Spleen (tissue), 11 donors: ENCODE results near the gene WNK2. TPM values are rescaled to one million over a fixed set of nuclear protein-coding genes. Genes with fewer than 3 reads are reported as not detected.

Experiments
- DNase-seq: peaks from one replicate; pipeline ENCODE4 v3.0.0-alpha.2; 2020
- H3K27ac ChIP-seq, 8 donors: fragments of 200-600 bp; sonication (generic) in 7 of 8; 1 replicate in 4 of 8; 2 replicates in 4 of 8; pipeline versions ENCODE4 v1.5.0 to v1.8.0; 2016 to 2021; ENCODE audit warnings: inconsistent platforms in 4 of 8, mild to moderate bottlenecking in 4 of 8, moderate library complexity in 1 of 8
- H3K27me3 ChIP-seq, 7 donors: fragments of 200-600 bp; sonication (generic) in 6 of 7; replicated peaks in 1 of 7; 1 replicate in 4 of 7; 2 replicates in 3 of 7; pipeline versions ENCODE4 v1.5.0 to v1.8.0; 2016 to 2021; ENCODE audit warnings: inconsistent platforms in 3 of 7, mild to moderate bottlenecking in 1 of 7
- H3K36me3 ChIP-seq, 6 donors: fragments of 200-600 bp; sonication (generic) in 5 of 6; 1 replicate in 4 of 6; 2 replicates in 2 of 6; pipeline versions ENCODE4 v1.5.0 to v1.8.0; 2016 to 2021; ENCODE audit warnings: inconsistent platforms in 2 of 6
- H3K4me1 ChIP-seq, 6 donors: fragments of 200-600 bp; sonication (generic) in 5 of 6; 1 replicate in 3 of 6; 2 replicates in 3 of 6; pipeline versions ENCODE4 v1.5.0 to v1.8.0; 2016 to 2021; ENCODE audit warnings: inconsistent platforms in 3 of 6
- H3K4me3 ChIP-seq, 8 donors: fragments of 200-600 bp; sonication (generic) in 7 of 8; 1 replicate in 4 of 8; 2 replicates in 4 of 8; pipeline versions ENCODE4 v1.5.0 to v1.8.0; 2016 to 2021; ENCODE audit warnings: inconsistent platforms in 4 of 8, mild to moderate bottlenecking in 4 of 8, moderate library complexity in 2 of 8
- H3K9me3 ChIP-seq, 8 donors: fragments of 200-600 bp; sonication (generic) in 7 of 8; 1 replicate in 4 of 8; 2 replicates in 4 of 8; pipeline versions ENCODE4 v1.5.0 to v1.8.0; 2016 to 2021; ENCODE audit warnings: inconsistent platforms in 4 of 8
- POLR2A ChIP-seq, 3 donors: fragments of 450-650 bp; IDR thresholded peaks; one replicate each; pipeline ENCODE4 v1.5.1; 2017; ENCODE audit warnings: antibody characterized with exemption in 3 of 3, mild to moderate bottlenecking in 1 of 3
- POLR2AphosphoS5 ChIP-seq, 3 donors: sonication (generic); formaldehyde crosslinking; IDR thresholded peaks; one replicate each; pipeline ENCODE4 v1.5.1; 2017; ENCODE audit warnings: antibody characterized with exemption in 3 of 3
- WGBS, 5 donors: extraction: QIAGEN DNeasy Blood & Tissue Kit in 3 of 5; methylation state at CpG; one replicate each; pipeline versions ENCODE4 v1.1.5 to v1.1.7; 2013 to 2018; 5-methylcytosine and 5-hydroxymethylcytosine counted together
- intact Hi-C: fragments of 100-400 bp; cut with DNase I; formaldehyde crosslinking; loops from one replicate; pipeline ENCODE4 v1.15.0; 2023; ENCODE audit warnings: low total_unique reads
- polyA plus RNA-seq, 3 donors: library from polyadenylated mRNA; stranded (reverse); fragments of 200-250 nt; gene quantifications; one replicate each; pipeline ENCODE4 v1.2.1, GENCODE V29; 2013
- total RNA-seq, 7 donors: library from RNA; depleted of rRNA in 3 of 7; stranded (reverse); fragments of >200 nt in 3 of 7; fragmentation: NEBNext Ultra II Directional in 4 of 7; extraction: Animal tissue kit (Norgen Biotek cat#: 25700) in 4 of 7; gene quantifications; one replicate each; pipeline versions ENCODE4 v1.1.0 to v1.2.1, GENCODE V29; 2016 to 2021
- TF ChIP-seq, protein P1 (sequence below), 11 experiments: fragments of 200-600 bp in 7 of 11; fragments of 450-650 bp in 4 of 11; sonication (generic) in 4 of 11; IDR thresholded peaks in 8 of 11; conservative IDR thresholded peaks in 3 of 11; 1 replicate in 7 of 11; 2 replicates in 4 of 11; pipeline versions ENCODE4 v1.4.0 to v1.8.0; 2016 to 2021; ENCODE audit warnings: antibody characterized with exemption in 11 of 11, inconsistent platforms in 4 of 11, mild to moderate bottlenecking in 1 of 11
- donor health status: healthy with polysubstance abuse.
- donor health status: DM: no; HTN: no; CAD: no; lungs with moderate emphysema.
- donor health status: DM: no; HTN: no; CAD: no.
- donor health status: Bipolar disorder and iron deficiency.
- donor health status: healthy.
- donor health status: DM: no; HTN: no; CAD: no.
- donor health status: DM: yes; HTN: yes; CAD: no.

The WNK2 gene
- total and polyA plus RNA-seq, 10 donors: 1.8 to 20.0 (median 7.3) TPM

DNA sequence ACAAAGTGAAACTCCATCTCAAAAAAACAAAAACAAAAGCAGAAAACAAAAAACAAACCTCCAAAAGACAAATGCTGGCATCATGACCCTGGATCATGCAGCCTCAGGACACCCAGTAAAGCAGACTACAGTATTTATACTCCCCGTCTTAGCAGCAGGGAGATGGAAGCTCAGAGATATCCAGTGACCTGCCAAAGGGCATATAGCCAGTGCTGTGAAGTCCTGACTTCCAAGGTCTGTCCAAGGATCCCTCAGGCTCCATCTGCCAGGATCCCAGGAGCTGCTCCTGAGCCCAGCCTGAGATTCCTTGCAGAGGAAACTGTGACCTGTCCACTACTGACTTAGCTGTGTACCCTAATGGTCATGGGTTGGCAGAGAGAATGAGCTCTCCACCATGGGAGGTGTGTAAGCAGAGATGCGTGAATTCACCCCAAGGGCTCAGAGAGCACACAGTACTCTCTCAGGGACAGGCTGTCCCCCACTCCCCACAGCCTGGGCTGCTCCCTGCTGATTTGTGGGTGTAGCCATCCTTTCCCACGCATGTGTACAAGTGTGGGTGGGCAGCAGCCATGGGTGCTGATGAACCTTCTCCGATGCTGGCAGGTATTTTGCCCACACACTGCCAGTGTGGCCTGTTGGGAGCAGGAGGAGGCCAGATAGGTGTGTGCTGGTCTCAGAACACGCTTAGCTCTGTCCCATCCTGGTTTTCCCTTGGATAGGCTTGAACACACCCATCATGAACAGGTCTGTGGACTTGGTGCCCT, 2.1 kb upstream of the WNK2 start:
- no peaks in the 10 kb centered on the region for H3K9me3 ChIP-seq
- no peak overlapping the region for H3K4me3 ChIP-seq
- 79 to 94% (median 89%) methylated on average over 4 to 5 of the region's 5 CpGs for WGBS, 5 donors
- TF ChIP-seq, protein P1, sequence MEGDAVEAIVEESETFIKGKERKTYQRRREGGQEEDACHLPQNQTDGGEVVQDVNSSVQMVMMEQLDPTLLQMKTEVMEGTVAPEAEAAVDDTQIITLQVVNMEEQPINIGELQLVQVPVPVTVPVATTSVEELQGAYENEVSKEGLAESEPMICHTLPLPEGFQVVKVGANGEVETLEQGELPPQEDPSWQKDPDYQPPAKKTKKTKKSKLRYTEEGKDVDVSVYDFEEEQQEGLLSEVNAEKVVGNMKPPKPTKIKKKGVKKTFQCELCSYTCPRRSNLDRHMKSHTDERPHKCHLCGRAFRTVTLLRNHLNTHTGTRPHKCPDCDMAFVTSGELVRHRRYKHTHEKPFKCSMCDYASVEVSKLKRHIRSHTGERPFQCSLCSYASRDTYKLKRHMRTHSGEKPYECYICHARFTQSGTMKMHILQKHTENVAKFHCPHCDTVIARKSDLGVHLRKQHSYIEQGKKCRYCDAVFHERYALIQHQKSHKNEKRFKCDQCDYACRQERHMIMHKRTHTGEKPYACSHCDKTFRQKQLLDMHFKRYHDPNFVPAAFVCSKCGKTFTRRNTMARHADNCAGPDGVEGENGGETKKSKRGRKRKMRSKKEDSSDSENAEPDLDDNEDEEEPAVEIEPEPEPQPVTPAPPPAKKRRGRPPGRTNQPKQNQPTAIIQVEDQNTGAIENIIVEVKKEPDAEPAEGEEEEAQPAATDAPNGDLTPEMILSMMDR (IDR thresholded peaks at IDR 0.05 in 8 of 11, conservative IDR thresholded peaks at IDR 0.05 in 3 of 11): no peak
- TF ChIP-seq POLR2AphosphoS5 (IDR thresholded peaks at IDR 0.05): no peak
- no peak for TF ChIP-seq POLR2A (IDR thresholded peaks at IDR 0.05)
- no peak for DNase-seq
- H3K27me3 ChIP-seq: peaks cover 0 to 77% (median 26%) of the 10 kb centered on the region in 7 donors
- peaks cover 5 to 50% (median 28%) of the 10 kb centered on the region in 6 donors for H3K4me1 ChIP-seq
- intact Hi-C loops: no loop called here
- H3K27ac ChIP-seq: no peak overlapping the region
- H3K36me3 ChIP-seq: no peaks in the 10 kb centered on the region

DNA sequence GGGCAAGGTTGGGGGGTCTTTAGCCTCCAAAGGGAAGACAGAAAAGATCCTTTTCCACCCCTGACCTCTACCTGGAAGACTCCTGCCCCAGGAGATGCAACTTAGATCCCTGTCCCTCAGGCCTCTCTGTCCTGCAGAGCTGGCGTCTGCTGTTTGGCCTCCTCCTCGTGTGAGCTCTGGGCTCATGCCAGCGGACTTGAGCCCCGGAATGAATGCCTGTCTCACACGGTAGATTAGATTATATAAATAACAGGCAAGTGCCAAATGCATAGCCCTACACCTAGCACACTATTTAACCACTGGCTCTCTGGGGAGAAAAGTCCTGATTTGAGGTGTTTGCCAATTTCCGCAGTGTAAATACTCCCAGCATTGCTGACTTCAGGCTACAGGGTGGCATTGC, 1.4 kb upstream of the WNK2 start:
- Histone ChIP-seq H3K9me3 (no peaks in the 10 kb centered on the region), H3K27me3 (peaks cover 0 to 80% (median 26%) of the 10 kb centered on the region in 7 donors), H3K4me1 (peaks cover 5 to 43% (median 25%) of the 10 kb centered on the region in 6 donors), H3K36me3 (no peaks in the 10 kb centered on the region), H3K27ac (no peak overlapping the region), H3K4me3 (no peak overlapping the region)
- intact Hi-C loops: no loop called here
- TF ChIP-seq, protein P1 (IDR thresholded peaks at IDR 0.05 in 8 of 11, conservative IDR thresholded peaks at IDR 0.05 in 3 of 11): no peak
- TF ChIP-seq POLR2AphosphoS5 (IDR thresholded peaks at IDR 0.05): no peak
- TF ChIP-seq POLR2A (IDR thresholded peaks at IDR 0.05): no peak
- DNase-seq: no peak
- WGBS, 5 donors: 86 to 100% (median 90%) methylated on average over 6 of the region's 6 CpGs

DNA sequence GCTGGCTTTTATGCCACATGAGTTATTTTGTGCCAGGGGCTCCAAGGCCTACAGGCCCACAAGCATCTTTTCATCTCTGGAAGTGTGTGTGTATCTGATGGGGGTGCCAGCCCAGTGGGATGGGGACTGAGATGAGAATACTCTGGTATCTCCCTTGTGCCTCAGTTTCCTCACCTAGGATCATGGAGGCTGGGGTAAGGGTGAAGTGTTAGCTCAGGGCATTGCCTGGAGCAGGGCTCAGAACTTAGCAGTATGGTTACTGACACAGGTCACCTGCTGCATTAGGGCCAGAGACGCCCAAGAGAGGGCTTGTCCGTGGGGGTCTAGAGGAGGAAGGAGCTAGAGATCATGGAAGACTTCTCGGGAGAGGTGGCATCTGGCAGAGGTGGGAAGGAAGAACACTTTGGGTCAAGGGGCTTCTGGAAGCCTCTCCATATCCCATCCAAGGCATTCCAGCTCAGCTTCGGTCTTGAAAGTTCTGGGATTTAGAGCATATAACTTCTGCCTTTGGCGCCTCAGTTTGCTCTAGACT, 742 bp upstream of the WNK2 start:
- WGBS, 5 donors: 74 to 93% (median 86%) methylated on average over 5 of the region's 5 CpGs
- TF ChIP-seq POLR2A (IDR thresholded peaks at IDR 0.05) (no peak), POLR2AphosphoS5 (IDR thresholded peaks at IDR 0.05) (no peak)
- TF ChIP-seq, protein P1 (IDR thresholded peaks at IDR 0.05 in 8 of 11, conservative IDR thresholded peaks at IDR 0.05 in 3 of 11): no peak
- no peak for DNase-seq
- Histone ChIP-seq H3K27me3 (peaks cover 0 to 80% (median 26%) of the 10 kb centered on the region in 7 donors), H3K4me3 (peak overlapping the region in 6 of 8 donors; percentile 45 to 74 (median 58)), H3K36me3 (no peaks in the 10 kb centered on the region), H3K9me3 (no peaks in the 10 kb centered on the region), H3K4me1 (peaks cover 5 to 36% (median 22%) of the 10 kb centered on the region in 6 donors), H3K27ac (no peak overlapping the region)
- intact Hi-C loops: no loop called here
